GM18870 (cell line): ENCODE results near the gene WSCD1.

Source experiments
- ATAC-seq: cut with Tn5 transposase; IDR thresholded peaks from one replicate; pipeline ENCODE4 v1.9.1; 2021; ENCODE audit warnings: moderate library complexity; ENCODE audit not compliant: unreplicated experiment

WSCD1 gene

DNA sequence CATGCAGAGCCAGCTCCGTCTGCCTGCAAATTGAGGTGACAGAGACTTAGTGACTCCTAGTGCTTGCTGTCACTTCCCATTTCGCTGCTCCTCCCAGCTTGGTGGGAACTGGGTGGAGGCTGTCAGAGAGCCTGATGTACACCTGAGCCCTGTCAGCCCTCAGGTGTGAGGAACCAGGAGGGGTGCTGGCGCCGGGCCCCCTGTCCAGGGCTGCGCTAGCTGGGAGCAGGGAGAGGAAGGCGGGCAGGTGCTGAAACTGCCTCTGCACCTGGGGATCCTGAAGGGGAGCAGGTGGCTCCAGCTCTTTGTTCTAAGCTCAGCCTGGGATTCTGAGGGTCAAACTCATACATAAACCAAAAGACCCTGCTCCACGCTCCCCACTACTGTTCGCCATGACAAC lies 10.8 kb upstream of the WSCD1 start:
- ATAC-seq: no peak

DNA sequence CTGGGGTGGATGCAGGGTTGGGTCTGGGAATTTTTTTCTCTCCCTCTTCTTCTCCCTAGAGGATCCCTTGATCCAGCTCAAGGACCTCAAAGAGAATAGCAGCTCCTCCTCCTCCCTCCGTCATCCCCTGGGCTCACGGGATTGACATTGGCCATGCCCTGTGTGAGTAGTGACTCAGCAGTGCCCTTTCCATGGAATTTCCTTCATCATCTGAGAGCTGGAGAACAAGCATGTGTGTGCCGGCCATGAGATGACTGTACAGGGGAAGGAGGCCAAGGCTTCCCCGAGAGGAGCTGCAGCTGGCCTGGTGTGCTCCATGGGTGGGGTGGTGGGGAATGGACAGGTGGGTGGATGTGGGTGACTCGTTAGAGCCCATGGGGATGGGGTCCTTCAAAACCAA lies 8.9 kb upstream of the WSCD1 start:
- no peak for ATAC-seq

DNA sequence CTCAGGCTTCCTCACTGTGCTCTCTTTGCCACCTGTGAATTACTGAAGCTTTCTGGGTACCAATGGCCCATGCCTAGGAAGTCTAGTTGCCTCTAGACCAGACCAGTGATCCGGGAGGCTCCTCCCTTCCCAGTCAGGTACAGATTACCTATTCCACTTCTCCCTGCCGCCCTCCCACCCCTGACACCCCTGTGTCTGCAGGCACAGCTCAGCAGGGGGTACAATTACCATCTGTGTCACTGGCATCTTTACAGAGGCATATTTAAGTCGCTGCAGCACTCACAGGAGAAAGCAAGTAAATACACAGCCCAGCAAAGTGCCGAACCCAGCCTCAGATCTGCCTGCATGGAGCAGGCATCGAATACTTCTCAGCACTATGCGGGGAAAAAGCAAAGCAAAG lies 5.3 kb upstream of the WSCD1 start:
- no peak for ATAC-seq

DNA sequence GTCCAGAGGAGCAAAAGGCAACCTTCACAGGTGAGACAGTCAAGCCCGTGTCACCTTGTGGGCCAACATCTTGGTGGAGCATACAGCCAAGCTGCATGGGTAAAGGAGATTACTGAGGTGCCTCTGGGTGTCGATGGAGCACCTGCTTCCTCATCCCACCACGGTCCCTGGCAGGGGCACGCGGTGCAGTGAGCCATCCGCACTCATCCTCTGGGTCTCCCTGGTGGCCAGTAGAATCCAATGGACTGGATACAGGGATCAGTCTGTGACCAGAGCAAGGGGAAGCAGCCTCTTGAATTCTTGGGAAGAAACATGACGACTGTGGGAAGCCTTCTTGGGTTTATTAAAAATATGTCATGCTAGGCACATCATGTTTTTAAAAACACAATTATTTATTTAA lies 4.8 kb upstream of the WSCD1 start:
- ATAC-seq: no peak

DNA sequence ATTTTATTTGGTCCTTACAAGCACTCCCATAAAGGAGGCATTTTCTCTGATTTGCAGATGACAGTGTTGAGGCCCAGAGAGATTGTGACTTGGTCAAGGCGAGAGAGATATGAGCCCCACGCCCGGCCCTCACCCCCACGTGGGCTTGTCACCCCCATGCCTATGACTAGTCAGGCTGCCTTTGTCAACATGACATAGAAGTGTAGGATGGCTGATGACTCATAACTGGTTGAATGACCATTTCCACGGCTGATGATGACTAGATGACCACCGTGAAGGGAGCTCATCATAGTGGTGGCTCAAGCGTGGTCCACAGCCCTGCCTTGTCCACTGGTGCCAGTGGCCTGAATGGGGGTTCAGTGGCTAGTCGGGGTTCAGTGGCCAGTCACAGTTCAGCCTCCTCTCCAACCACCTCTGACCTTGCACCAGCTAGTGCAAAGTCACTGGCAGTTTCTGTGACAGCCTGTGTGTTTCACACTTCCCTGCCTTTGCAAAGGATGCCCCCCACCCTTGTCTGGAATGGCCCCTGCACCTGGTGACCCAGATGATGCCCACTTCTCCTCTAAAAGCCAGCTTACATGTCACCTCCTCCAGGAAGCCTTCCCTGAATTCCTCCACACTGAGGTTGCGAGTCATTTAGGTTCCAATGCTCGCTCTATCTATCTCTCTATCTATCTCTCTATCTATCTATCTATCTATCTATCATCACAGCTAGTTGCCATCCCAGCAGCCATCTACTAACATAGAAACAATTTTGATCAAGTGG lies 3.8 kb upstream of the WSCD1 start:
- no peak for ATAC-seq

DNA sequence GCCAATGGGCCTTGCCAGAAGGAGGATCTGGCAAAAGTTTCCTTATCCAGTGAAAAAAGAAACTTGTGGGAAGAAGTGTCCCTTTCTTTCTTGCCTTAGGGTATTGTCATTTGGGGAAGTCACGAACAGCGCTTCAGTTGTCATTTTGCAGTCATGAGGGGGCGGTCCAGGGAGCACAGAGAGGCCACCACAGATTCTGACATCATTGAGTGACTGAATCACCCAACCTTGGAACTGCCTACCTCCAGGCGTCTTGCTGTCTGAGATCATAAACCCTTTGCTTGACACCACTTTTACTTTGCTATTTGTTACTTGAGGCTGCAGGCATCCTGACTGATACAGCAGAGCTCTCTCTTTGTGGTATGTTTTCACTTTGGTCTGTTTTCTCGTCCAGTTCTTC lies 3.1 kb upstream of the WSCD1 start:
- no peak for ATAC-seq

DNA sequence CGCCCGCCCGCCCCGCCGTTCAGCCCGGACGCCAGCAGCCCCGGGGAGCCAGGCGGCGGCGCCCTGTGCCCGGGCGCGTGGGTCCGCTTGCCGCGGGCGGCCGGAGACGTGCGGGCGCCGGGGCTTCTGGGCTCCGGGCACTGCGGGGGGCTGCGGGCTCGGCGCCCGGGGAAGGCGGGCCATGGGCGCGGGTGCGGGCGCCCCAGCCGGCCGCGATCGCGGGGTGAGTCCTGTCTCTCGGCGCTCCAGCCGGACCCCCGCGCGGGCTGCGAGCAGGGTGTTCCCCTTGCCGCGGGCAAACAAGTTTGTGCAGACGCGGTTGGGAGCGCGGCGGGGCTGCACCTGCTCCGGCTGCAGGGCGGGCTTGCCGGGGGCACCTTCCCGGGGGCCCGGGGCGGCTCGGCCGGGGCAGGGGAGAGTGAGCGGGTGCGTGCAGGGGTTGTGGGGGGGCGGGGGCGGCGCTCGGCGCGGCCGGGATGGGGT lies 292 bp downstream of the WSCD1 start:
- no peak for ATAC-seq

DNA sequence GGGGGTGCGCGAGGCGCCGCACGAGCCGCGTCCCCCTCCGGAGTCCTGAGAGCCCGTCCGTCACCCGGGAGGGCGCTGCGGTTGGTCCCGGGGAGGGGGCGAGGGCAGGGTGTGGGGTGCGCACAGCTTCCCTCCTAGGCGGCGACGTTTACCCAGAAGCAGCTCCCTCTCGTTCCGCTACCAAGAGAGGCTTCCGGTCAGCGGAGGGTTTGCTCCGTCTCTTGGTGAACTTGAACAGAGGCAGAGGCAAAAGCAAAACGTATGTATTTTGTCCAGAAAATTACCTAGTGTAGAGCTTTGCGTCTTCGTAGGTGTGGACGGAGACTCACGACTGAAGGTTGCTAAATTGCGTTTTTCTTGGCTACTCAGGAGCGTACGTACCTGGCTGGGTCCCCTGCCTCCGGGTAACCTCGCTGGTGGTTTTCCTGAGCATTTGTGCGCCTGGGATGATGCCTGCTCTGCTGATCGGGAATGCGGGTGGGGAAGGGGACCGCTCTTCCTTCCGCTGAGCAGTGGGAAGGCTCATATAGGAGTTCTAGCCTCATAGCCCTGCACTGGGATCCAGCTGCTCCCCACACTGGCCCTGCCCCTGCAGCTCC lies 833 bp downstream of the WSCD1 start:
- no peak for ATAC-seq

DNA sequence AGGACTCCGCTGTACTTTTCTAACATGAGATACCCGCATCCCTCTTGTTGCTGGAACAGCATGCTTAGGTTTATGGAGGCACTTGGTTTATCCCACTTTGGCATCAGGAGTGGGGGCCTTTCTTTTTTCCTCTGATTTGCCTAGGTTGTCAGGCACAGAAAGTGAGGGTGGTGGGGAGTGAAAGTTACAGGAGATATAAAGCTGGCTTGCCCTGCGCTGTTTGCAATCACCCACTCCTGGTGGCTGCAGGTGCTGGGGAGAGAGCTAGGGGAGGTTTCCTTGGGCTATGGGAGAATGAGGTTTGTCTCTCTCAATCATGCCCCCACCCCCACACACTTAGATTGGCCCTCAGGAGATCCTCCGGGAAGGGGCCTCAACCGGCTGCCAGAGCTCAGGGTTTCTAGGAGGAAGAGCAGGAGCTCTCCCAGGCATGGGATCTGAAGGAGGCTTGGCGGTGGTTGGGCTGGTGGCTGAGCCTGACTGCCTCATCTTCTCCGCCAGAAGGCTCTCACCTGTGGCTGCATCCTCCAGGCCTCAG lies 1.4 kb downstream of the WSCD1 start:
- ATAC-seq: no peak

DNA sequence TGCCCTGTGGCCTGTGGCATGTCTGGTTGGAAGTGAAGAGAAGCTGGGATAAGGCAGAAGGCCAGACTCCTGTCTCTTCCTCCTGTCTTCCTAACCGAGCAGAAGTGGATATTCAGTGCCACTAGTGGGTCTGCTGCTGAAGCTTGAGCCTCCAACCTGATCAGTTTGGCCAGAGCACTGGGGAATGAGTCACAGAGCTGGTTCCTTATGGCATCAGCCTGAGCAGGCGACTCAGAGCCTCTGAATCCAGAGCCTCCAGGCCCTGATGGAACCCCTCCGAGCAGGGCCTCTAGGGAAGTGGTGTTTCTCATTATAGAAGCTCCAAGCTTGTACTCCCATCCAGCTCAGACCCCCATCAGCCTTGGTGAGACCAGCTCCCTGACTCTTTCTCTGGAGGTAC lies 2.0 kb downstream of the WSCD1 start:
- ATAC-seq: no peak

DNA sequence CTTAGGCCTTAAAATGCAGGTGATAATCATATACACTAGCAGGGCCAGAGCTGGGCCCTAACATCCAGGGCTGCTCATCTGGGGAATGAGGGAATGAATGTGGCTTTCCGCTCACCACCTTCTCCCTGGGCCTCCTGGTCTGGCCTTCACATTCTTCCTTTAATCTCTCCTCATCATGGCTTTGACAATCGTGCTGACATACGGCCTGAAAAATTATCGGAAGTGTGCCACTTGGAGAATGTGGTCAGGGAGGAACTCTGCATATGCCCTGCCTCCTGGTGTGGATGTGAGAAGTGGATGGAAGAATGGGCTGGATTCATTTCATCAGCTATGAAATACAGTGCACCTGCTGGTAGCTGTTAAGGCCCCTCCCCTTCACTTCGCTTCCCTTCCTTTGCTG lies 2.4 kb downstream of the WSCD1 start:
- no peak for ATAC-seq

DNA sequence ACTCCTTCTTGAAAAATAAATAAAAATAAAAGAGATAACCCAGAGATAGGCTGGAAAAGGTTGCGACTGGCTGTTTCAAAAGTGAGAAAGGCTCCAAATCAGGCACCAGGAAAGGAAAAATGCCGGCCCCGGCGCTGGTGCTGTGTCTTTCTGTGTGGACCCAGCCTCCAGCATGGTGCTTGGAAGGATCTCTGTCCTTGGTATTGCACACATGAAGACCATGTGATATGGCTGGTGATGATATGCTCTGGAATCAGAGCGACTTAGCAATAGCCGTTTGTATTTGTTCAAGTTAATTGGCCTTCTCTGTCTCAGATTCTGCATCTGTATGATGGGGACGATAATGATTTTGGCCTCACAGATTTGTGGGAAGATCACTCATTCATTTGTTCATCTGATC lies 3.4 kb downstream of the WSCD1 start:
- no peak for ATAC-seq

DNA sequence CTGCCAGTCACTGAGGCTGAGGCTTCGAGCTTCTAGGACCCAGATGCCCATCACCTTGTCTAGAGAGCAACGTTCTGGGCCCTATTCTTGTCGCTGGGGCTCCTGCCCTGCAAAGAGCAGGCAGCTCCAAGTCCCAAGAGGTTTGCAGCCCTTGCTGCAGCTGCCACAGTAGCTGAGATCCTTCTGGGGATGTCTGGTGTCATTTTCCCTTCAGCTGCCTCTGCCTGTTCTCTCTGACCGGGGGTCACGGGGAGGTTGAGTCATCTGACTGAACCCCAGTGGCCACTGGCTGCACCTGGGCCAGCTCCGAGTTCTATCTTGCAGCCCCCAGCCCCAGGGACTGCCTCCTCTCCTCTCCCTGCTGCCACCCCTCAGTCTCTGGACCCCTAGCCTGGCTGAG lies 4.9 kb downstream of the WSCD1 start:
- no peak for ATAC-seq

DNA sequence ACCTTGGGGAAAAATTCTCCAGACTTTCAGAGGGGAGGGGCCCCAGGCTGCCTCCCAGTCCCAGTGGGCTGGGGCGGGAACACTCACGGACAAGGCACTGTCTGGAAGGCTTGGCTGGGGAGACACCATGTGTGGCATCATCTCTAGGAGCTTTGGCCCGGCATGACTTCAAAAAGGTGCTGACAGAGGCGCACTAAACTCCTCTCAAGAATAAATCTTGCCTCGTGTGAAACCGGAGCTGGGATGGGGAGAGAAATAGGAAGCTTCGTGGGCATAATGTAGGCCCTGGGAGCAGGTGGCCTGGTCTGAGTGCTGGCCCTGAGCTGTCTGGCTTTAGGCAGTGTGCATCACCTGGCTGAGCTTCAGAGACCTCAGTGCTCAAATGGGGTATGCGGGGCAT lies 5.7 kb downstream of the WSCD1 start:
- ATAC-seq: no peak

DNA sequence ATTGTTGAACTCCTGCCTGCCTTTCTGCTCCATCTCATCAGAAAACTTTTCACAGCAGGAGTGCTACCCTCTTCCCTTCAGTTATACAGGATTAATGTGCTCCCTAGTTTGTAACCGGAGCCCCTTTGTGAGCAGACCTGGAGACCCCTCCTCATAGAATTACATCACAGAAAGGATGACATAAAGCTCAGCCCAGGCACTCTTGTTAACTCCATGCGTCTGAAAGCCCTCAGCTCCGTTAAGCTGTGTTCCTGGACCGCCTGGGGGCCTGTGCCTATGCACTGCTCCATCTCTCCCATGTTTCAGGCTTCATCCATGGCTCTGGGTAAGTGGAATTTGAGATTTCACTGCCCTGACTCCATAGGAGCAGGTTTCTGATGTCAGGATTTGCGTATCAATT lies 7.6 kb downstream of the WSCD1 start:
- no peak for ATAC-seq

DNA sequence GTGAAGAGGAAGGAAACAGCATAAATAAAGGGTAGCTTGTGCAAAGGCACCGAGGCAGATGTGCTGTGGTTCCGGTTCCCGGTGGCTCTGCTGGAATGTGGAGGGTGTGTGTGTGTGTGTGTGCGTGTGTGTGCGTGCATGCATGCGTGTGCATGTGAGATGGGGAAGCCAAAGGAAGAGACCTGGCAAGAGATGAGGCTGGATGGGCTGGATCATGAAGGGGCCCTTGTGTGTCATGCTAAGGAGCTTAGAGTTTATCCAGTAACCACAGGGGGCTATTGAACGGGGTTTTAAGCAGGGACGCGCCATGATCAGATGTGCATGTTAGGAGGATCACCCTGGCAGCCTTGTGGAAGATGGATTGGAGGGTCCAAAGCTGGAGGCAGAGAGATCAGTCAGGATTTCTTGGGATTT lies 8.3 kb downstream of the WSCD1 start:
- no peak for ATAC-seq

DNA sequence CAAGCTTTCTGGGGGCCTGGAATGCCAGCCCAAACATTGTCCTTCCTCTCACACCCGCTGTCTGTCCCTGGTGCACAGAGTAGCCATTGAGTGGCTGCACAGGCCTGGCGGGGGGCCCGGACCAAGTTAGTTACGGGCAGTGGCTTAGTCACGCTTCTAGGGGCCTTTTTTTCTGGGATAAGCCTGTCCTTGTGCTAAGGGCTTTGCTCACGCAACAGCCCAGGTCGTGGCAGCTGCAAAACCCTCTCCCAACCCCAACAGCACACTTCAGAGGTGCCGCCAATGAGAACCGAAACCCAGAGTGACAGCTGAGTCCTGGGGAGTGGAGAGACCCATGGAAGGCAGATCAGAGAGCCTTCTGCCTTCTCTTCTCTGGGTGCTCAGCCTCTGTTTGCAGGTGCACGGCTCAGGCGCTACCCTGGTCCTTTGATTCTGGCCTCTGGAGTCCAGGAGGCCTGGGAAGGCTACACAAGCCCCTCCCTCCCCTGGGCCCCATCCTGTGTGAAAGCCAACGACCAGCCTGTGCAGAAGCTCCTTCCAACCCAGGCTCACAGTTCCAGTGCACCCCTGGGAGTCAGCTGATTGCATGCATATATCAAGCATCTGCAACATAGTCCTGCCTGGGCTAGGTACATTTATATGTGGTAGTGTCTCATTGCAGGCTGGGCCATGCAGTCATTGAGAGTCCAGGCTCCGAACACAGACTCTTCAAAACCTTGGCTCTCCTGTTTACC lies 9.1 kb downstream of the WSCD1 start:
- no peak for ATAC-seq

DNA sequence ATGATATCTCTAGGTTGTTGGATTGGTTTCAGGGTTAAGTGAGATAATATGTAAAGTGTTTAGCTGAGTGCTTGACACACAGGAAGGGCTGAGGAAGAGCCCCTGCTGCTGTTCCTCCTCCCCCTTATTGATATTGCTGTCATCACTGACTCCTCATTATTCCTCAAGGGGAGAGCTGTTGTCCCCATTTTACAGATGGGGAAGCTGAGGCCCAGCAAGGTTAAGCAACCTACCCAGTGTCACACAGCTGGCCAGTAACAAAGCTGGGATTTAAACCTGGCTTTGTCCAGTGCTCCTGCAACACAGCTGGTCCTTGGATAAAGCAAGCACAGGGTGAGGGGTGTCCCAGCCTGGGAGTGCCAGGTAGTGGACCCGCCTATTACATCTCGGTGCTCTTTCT lies 9.8 kb downstream of the WSCD1 start:
- ATAC-seq: no peak

DNA sequence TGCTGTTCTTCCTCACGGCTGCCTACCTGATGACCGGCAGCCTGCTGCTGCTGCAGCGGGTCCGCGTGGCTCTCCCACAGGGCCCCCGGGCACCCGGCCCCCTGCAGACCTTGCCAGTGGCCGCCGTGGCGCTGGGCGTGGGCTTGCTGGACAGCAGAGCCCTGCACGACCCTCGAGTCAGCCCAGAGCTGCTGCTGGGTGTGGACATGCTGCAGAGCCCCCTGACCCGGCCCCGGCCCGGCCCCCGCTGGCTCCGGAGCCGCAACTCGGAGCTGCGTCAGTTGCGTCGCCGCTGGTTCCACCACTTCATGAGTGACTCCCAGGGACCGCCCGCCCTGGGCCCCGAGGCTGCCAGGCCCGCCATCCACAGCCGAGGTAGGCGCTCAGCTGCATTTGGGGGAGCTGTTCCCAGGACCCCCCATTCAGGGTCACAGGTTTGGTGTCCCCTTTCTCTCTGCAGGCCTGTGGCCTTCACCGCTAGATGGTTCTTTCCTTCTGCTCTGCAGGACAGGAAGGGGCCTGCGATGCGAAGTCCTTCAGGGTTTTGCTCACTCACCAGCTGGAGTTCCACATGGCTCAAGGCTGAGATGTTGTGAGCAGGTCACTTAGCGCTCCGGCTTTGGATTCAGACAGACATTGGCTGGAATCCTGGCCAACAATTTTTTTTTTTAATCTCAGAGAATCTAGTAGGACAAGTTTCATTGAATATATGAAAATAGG lies 10.7 kb downstream of the WSCD1 start:
- ATAC-seq: no peak

DNA sequence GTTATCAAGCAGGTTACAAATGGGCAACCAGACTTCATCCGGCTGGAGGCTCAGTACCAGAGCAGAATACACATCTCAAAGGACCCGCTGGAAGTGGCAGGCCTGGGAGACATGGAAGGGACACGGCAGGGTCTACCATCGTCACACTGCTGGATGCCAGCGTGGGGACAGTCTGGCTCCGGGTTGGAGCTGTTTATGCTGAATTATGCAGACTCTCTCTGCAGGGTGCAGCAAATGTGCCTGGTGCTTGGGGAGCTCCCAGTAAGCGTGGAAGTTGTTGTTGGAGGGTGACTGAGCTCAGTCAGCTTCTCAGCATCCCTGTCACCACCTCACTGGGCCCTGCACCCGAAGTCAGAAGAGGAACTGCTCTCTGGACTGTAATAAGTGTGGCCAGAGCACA lies 12.2 kb downstream of the WSCD1 start:
- ATAC-seq: no peak
